ENCODE measurements around the gene IL5.

DNA sequence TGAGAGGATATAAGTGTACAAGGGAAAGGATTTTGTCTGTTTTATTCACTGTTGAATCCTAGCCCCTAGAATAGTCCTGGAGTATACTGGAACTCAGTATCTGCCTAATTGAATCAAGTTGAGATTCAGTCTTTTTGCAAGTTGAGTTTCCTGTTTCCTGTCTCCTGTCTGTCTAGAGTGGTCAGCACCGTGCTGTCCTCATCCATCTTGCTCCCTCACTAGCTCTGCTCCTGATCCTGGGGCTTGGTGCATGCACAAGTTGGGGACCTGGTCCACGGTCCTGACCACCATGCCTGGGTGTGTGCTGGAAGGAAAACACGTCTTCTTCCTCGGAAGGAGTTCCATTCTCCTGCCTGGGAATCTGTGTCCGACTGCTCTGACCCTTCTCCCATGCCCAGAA is 3.2 kb downstream of the IL5 start:
- TF ChIP-seq, protein P1, sequence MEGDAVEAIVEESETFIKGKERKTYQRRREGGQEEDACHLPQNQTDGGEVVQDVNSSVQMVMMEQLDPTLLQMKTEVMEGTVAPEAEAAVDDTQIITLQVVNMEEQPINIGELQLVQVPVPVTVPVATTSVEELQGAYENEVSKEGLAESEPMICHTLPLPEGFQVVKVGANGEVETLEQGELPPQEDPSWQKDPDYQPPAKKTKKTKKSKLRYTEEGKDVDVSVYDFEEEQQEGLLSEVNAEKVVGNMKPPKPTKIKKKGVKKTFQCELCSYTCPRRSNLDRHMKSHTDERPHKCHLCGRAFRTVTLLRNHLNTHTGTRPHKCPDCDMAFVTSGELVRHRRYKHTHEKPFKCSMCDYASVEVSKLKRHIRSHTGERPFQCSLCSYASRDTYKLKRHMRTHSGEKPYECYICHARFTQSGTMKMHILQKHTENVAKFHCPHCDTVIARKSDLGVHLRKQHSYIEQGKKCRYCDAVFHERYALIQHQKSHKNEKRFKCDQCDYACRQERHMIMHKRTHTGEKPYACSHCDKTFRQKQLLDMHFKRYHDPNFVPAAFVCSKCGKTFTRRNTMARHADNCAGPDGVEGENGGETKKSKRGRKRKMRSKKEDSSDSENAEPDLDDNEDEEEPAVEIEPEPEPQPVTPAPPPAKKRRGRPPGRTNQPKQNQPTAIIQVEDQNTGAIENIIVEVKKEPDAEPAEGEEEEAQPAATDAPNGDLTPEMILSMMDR (IDR thresholded peaks at IDR 0.05; ENCODE audit: low read depth, low read length, poor library complexity, severe bottlenecking): no peak
- no peak for TF ChIP-seq EZH2phosphoT487 (IDR thresholded peaks at IDR 0.05; ENCODE audit: borderline replicate concordance, low read length)
